HFF-Myc (cell line): ENCODE measurements around the gene ROPN1L.

Experiments used
- DNase-seq: peaks from one replicate; pipeline ENCODE4 v3.0.0-alpha.2; 2011; ENCODE audit warnings: low read depth; ENCODE audit errors: extremely low read depth
- H3K4me3 ChIP-seq: replicated peaks from 2 replicates; pipeline ENCODE4 v1.5.1; 2011; ENCODE audit warnings: low read depth, mild to moderate bottlenecking, control low read depth, low read length
- CTCF ChIP-seq: IDR thresholded peaks from 2 replicates; pipeline ENCODE4 v1.5.1; 2012; ENCODE audit warnings: mild to moderate bottlenecking, low read depth, low read length, control low read depth; ENCODE audit errors: missing control alignments

ROPN1L gene

GRCh38 chr5:10470669-10471068, 29.0 kb downstream of the ROPN1L start:
- no peak overlapping the region for H3K4me3 ChIP-seq
- DNase-seq, result no peak
- no peak for TF ChIP-seq CTCF

- no peak overlapping the region for H3K4me3 ChIP-seq
- DNase-seq, result no peak
- no peak for TF ChIP-seq CTCF
Measured at GRCh38 chr5:10471677-10472076, 30.0 kb downstream of the ROPN1L start.

GRCh38 chr5:10474521-10475075, 32.9 kb downstream of the ROPN1L start:
- peak; percentile 83 for DNase-seq
- no peak overlapping the region for H3K4me3 ChIP-seq

GRCh38 chr5:10475931-10476676, 34.4 kb downstream of the ROPN1L start:
- no peak overlapping the region for H3K4me3 ChIP-seq
- TF ChIP-seq CTCF, result no peak
- no peak for DNase-seq

More at GRCh38 chr5:10474521-10475075, 32.9 kb downstream of the ROPN1L start:
- no peak for TF ChIP-seq CTCF

- TF ChIP-seq CTCF, result no peak
- no peak for DNase-seq
- no peak overlapping the region for H3K4me3 ChIP-seq
Measured at GRCh38 chr5:10476878-10477277, 35.2 kb downstream of the ROPN1L start.

GRCh38 chr5:10477943-10478342, 36.3 kb downstream of the ROPN1L start:
- DNase-seq, result no peak
- H3K4me3 ChIP-seq, result no peak overlapping the region
- TF ChIP-seq CTCF, result no peak

GRCh38 chr5:10478436-10478835, 36.8 kb downstream of the ROPN1L start:
- no peak for DNase-seq
- TF ChIP-seq CTCF, result no peak
- no peak overlapping the region for H3K4me3 ChIP-seq
